Skeletal muscle satellite cell (primary cell): ENCODE measurements around the gene SPSB4.

ENCODE experiments used
- H3K27me3 ChIP-seq: 2 replicates; pipeline ENCODE4 v1.7.0; 2013; ENCODE audit warnings: low read length; ENCODE audit not compliant: control insufficient read depth, insufficient read depth
- H3K36me3 ChIP-seq: 2 replicates; pipeline ENCODE4 v1.7.0; 2013; ENCODE audit warnings: mild to moderate bottlenecking, control low read depth, low read length; ENCODE audit not compliant: insufficient read depth
- H3K4me1 ChIP-seq: 2 replicates; pipeline ENCODE4 v1.7.0; 2013; ENCODE audit warnings: low read length; ENCODE audit not compliant: control insufficient read depth, insufficient read depth
- H3K4me2 ChIP-seq: 2 replicates; pipeline ENCODE4 v1.7.0; 2013; ENCODE audit warnings: mild to moderate bottlenecking, low read length
- H3K4me3 ChIP-seq: 2 replicates; pipeline ENCODE4 v1.7.0; 2013; ENCODE audit warnings: low read length
- H3K9ac ChIP-seq: 2 replicates; pipeline ENCODE4 v1.7.0; 2013; ENCODE audit warnings: mild to moderate bottlenecking, low read depth, low read length, moderate library complexity
- H3K9me3 ChIP-seq: replicated peaks from 2 replicates; pipeline ENCODE4 v1.7.0; 2013; ENCODE audit warnings: mild to moderate bottlenecking, control low read depth, low read length

SPSB4 gene

GRCh38 chr3:141127344-141128125 lies 76.4 kb downstream of the SPSB4 start:
- no peaks in the 10 kb centered on the region for H3K27me3 ChIP-seq
- H3K4me1 ChIP-seq, result no peaks in the 10 kb centered on the region
- no peak overlapping the region for H3K4me3 ChIP-seq
- no peaks in the 10 kb centered on the region for H3K9me3 ChIP-seq
- no peak overlapping the region for H3K4me2 ChIP-seq
- no peak overlapping the region for H3K9ac ChIP-seq
- no peaks in the 10 kb centered on the region for H3K36me3 ChIP-seq

GRCh38 chr3:141128126-141128777 lies 77.1 kb downstream of the SPSB4 start:
- H3K4me2 ChIP-seq, result no peak overlapping the region
- H3K9me3 ChIP-seq, result no peaks in the 10 kb centered on the region
- H3K36me3 ChIP-seq, result no peaks in the 10 kb centered on the region
- H3K27me3 ChIP-seq, result no peaks in the 10 kb centered on the region
- H3K4me1 ChIP-seq, result no peaks in the 10 kb centered on the region
- H3K9ac ChIP-seq, result no peak overlapping the region
- H3K4me3 ChIP-seq, result no peak overlapping the region

GRCh38 chr3:141129049-141129448 lies 77.9 kb downstream of the SPSB4 start:
- no peaks in the 10 kb centered on the region for H3K4me1 ChIP-seq
- H3K9ac ChIP-seq, result no peak overlapping the region
- no peaks in the 10 kb centered on the region for H3K9me3 ChIP-seq
- H3K4me2 ChIP-seq, result no peak overlapping the region
- H3K36me3 ChIP-seq, result no peaks in the 10 kb centered on the region
- no peaks in the 10 kb centered on the region for H3K27me3 ChIP-seq
- H3K4me3 ChIP-seq, result no peak overlapping the region

- Histone ChIP-seq H3K27me3 (no peaks in the 10 kb centered on the region), H3K4me3 (no peak overlapping the region)
These were observed 78.4 kb downstream of the SPSB4 start for GRCh38 chr3:141129541-141130011.

GRCh38 chr3:141143517-141143916 lies 92.4 kb downstream of the SPSB4 start:
- Histone ChIP-seq H3K4me2 (no peak overlapping the region), H3K36me3 (no peaks in the 10 kb centered on the region), H3K27me3 (no peaks in the 10 kb centered on the region), H3K9me3 (no peaks in the 10 kb centered on the region), H3K4me1 (no peaks in the 10 kb centered on the region), H3K9ac (no peak overlapping the region), H3K4me3 (no peak overlapping the region)

More at GRCh38 chr3:141129541-141130011, 78.4 kb downstream of the SPSB4 start:
- no peaks in the 10 kb centered on the region for H3K36me3 ChIP-seq
- no peak overlapping the region for H3K4me2 ChIP-seq
- no peak overlapping the region for H3K9ac ChIP-seq
- no peaks in the 10 kb centered on the region for H3K9me3 ChIP-seq
- H3K4me1 ChIP-seq, result no peaks in the 10 kb centered on the region

- Histone ChIP-seq H3K27me3 (peaks cover 3% of the 10 kb centered on the region), H3K4me1 (no peaks in the 10 kb centered on the region), H3K9ac (no peak overlapping the region), H3K36me3 (no peaks in the 10 kb centered on the region), H3K4me2 (no peak overlapping the region), H3K9me3 (no peaks in the 10 kb centered on the region), H3K4me3 (no peak overlapping the region)
These were observed 95.9 kb downstream of the SPSB4 start for GRCh38 chr3:141146979-141147470.

- no peak overlapping the region for H3K9ac ChIP-seq
- H3K9me3 ChIP-seq, result no peaks in the 10 kb centered on the region
- no peak overlapping the region for H3K4me3 ChIP-seq
- H3K36me3 ChIP-seq, result no peaks in the 10 kb centered on the region
- H3K27me3 ChIP-seq, result peaks cover 3% of the 10 kb centered on the region
- H3K4me2 ChIP-seq, result no peak overlapping the region
- no peaks in the 10 kb centered on the region for H3K4me1 ChIP-seq
These were observed 96.5 kb downstream of the SPSB4 start for GRCh38 chr3:141147657-141148056.

GRCh38 chr3:141148169-141148568 lies 97.0 kb downstream of the SPSB4 start:
- H3K4me2 ChIP-seq, result no peak overlapping the region
- H3K9me3 ChIP-seq, result no peaks in the 10 kb centered on the region
- H3K27me3 ChIP-seq, result peaks cover 3% of the 10 kb centered on the region
- no peak overlapping the region for H3K4me3 ChIP-seq
- no peaks in the 10 kb centered on the region for H3K4me1 ChIP-seq
- no peak overlapping the region for H3K9ac ChIP-seq
- H3K36me3 ChIP-seq, result no peaks in the 10 kb centered on the region

GRCh38 chr3:141148770-141149169 lies 97.6 kb downstream of the SPSB4 start:
- H3K27me3 ChIP-seq, result peaks cover 3% of the 10 kb centered on the region
- H3K4me3 ChIP-seq, result no peak overlapping the region
- H3K36me3 ChIP-seq, result no peaks in the 10 kb centered on the region
- H3K4me2 ChIP-seq, result no peak overlapping the region
- H3K4me1 ChIP-seq, result no peaks in the 10 kb centered on the region
- no peak overlapping the region for H3K9ac ChIP-seq
- H3K9me3 ChIP-seq, result no peaks in the 10 kb centered on the region

GRCh38 chr3:141150081-141150830 lies 99.1 kb downstream of the SPSB4 start:
- H3K27me3 ChIP-seq, result peaks cover 3% of the 10 kb centered on the region
- no peak overlapping the region for H3K4me2 ChIP-seq

GRCh38 chr3:141150931-141151330 lies 99.8 kb downstream of the SPSB4 start:
- Histone ChIP-seq H3K27me3 (peaks cover 3% of the 10 kb centered on the region), H3K36me3 (no peaks in the 10 kb centered on the region)

More at GRCh38 chr3:141150081-141150830, 99.1 kb downstream of the SPSB4 start:
- no peak overlapping the region for H3K4me3 ChIP-seq
- no peaks in the 10 kb centered on the region for H3K36me3 ChIP-seq
- no peaks in the 10 kb centered on the region for H3K9me3 ChIP-seq
- H3K9ac ChIP-seq, result no peak overlapping the region
- no peaks in the 10 kb centered on the region for H3K4me1 ChIP-seq

More at GRCh38 chr3:141150931-141151330, 99.8 kb downstream of the SPSB4 start:
- H3K9ac ChIP-seq, result no peak overlapping the region
- no peak overlapping the region for H3K4me3 ChIP-seq
- H3K4me1 ChIP-seq, result no peaks in the 10 kb centered on the region
- H3K4me2 ChIP-seq, result no peak overlapping the region
- no peaks in the 10 kb centered on the region for H3K9me3 ChIP-seq
